CD4-positive, CD25-positive, alpha-beta regulatory T cell (primary cell): ENCODE data around the gene MMP2. TPM values are rescaled to one million over a fixed set of nuclear protein-coding genes. Genes with fewer than 3 reads are reported as not detected.

Experiments used
- ATAC-seq, 2 donors: fragments of 150-1000 bp; cut with Tn5 transposase; one replicate each; pipeline ENCODE4 v1.10.0; 2021; ENCODE audit warnings: low read depth in 2 of 2, moderate number of reproducible peaks in 2 of 2, moderate library complexity in 1 of 2
- DNase-seq, 3 donors: peaks; one replicate each; pipeline versions ENCODE4 v3.0.0 to v3.0.0-alpha.2; 2012 to 2022; ENCODE audit warnings: mixed read lengths in 1 of 3
- H3K27ac ChIP-seq: one replicate; pipeline ENCODE4 v1.7.0; 2013; ENCODE audit warnings: mild to moderate bottlenecking, low read length; ENCODE audit not compliant: insufficient read depth, poor library complexity, severe bottlenecking
- H3K27me3 ChIP-seq: one replicate; pipeline ENCODE4 v1.7.0; 2013; ENCODE audit warnings: low read length; ENCODE audit not compliant: control insufficient read depth, insufficient read depth
- H3K36me3 ChIP-seq: one replicate; pipeline ENCODE4 v1.7.0; 2013; ENCODE audit warnings: mild to moderate bottlenecking, low read length, moderate library complexity; ENCODE audit not compliant: control insufficient read depth, insufficient read depth
- H3K4me1 ChIP-seq: 2 replicates; pipeline ENCODE4 v1.7.0; 2013; ENCODE audit warnings: mild to moderate bottlenecking, low read length; ENCODE audit not compliant: insufficient read depth, control insufficient read depth, poor library complexity, severe bottlenecking
- H3K4me3 ChIP-seq: one replicate; pipeline ENCODE4 v1.7.0; 2013; ENCODE audit warnings: low read depth, mild to moderate bottlenecking, low read length, moderate library complexity
- H3K9me3 ChIP-seq, 2 experiments: 1 replicate in 1 of 2; 2 replicates in 1 of 2; pipeline ENCODE4 v1.7.0; 2013; ENCODE audit warnings: low read length in 2 of 2, mild to moderate bottlenecking in 1 of 2, moderate library complexity in 1 of 2; ENCODE audit not compliant: control insufficient read depth in 2 of 2
- H3K27ac Mint-ChIP-seq, 3 donors: one replicate each; pipeline ENCODE4 v1.8.0; 2020 to 2022; ENCODE audit warnings: mild to moderate bottlenecking in 3 of 3, mixed read lengths in 3 of 3, moderate library complexity in 2 of 3
- H3K27me3 Mint-ChIP-seq: one replicate; pipeline ENCODE4 v1.8.0; 2022; ENCODE audit warnings: mild to moderate bottlenecking, mixed read lengths
- H3K36me3 Mint-ChIP-seq: one replicate; pipeline ENCODE4 v1.8.0; 2020; ENCODE audit warnings: mixed read lengths
- H3K4me1 Mint-ChIP-seq, 4 donors: one replicate each; pipeline ENCODE4 v1.8.0; 2020 to 2022; ENCODE audit warnings: mixed read lengths in 4 of 4, mild to moderate bottlenecking in 1 of 4
- H3K4me3 Mint-ChIP-seq, 4 donors: one replicate each; pipeline ENCODE4 v1.8.0; 2020 to 2022; ENCODE audit warnings: mild to moderate bottlenecking in 4 of 4, mixed read lengths in 4 of 4, moderate library complexity in 3 of 4
- H3K9me3 Mint-ChIP-seq, 7 donors: one replicate each; pipeline ENCODE4 v1.8.0; 2020 to 2022; ENCODE audit warnings: mixed read lengths in 7 of 7, mild to moderate bottlenecking in 3 of 7, moderate library complexity in 2 of 7
- polyA plus RNA-seq, 4 donors: library from polyadenylated mRNA; unstranded; fragments of 300-500 nt; fragmentation: Illumina TruSeq; gene quantifications; one replicate each; pipeline ENCODE4 v1.2.3, GENCODE V29; 2021
- total RNA-seq: library from RNA; stranded (reverse); gene quantifications from one replicate; pipeline ENCODE4 v1.2.3, GENCODE V29; 2022

MMP2 gene
- 0.49 TPM for total RNA-seq
- polyA plus RNA-seq: not detected

GRCh38 chr16:55478827-55479429 lies at the start of gene MMP2:
MMP2 (plus strand) TSS chr16:55479198; CDS start chr16:55479480, 282 bp downstream.
- H3K4me1 ChIP-seq: no peaks in the 10 kb centered on the region
- H3K27me3 ChIP-seq: peaks cover 4% of the 10 kb centered on the region
- no peak within 1 kb of the TSS for H3K27ac Mint-ChIP-seq
- ATAC-seq: no peak
- no peak within 1 kb of the TSS for H3K27ac ChIP-seq
- peaks cover 0 to 4% (median 0%) of the 10 kb centered on the region in 7 donors for H3K9me3 Mint-ChIP-seq
- no peaks in the 10 kb centered on the region for H3K36me3 Mint-ChIP-seq
- H3K9me3 ChIP-seq: no peaks in the 10 kb centered on the region
- DNase-seq: no peak
- no peak within 1 kb of the TSS for H3K4me3 Mint-ChIP-seq
- H3K27me3 Mint-ChIP-seq: peaks cover 20% of the 10 kb centered on the region
- H3K4me3 ChIP-seq: no peak within 1 kb of the TSS
- H3K4me1 Mint-ChIP-seq: no peaks in the 10 kb centered on the region
- no peaks in the 10 kb centered on the region for H3K36me3 ChIP-seq

- Mint-ChIP-seq H3K9me3 (no peaks in the 10 kb centered on the region), H3K4me3 (no peak overlapping the region), H3K27ac (no peak overlapping the region), H3K36me3 (no peaks in the 10 kb centered on the region), H3K27me3 (no peaks in the 10 kb centered on the region), H3K4me1 (no peaks in the 10 kb centered on the region)
- Histone ChIP-seq H3K36me3 (no peaks in the 10 kb centered on the region), H3K4me1 (no peaks in the 10 kb centered on the region), H3K27ac (no peak overlapping the region), H3K9me3 (no peaks in the 10 kb centered on the region), H3K4me3 (no peak overlapping the region), H3K27me3 (no peaks in the 10 kb centered on the region)
- no peak for DNase-seq
- ATAC-seq: no peak
Measured at GRCh38 chr16:55433030-55433429, 46.0 kb upstream of the MMP2 start.

GRCh38 chr16:55433535-55433934 lies 45.5 kb upstream of the MMP2 start:
- no peak for ATAC-seq
- no peaks in the 10 kb centered on the region for H3K4me1 ChIP-seq

GRCh38 chr16:55434000-55434399 lies 45.0 kb upstream of the MMP2 start:
- H3K36me3 Mint-ChIP-seq: no peaks in the 10 kb centered on the region

More at GRCh38 chr16:55433535-55433934, 45.5 kb upstream of the MMP2 start:
- H3K27me3 ChIP-seq: no peaks in the 10 kb centered on the region
- no peaks in the 10 kb centered on the region for H3K27me3 Mint-ChIP-seq
- DNase-seq: no peak
- H3K4me1 Mint-ChIP-seq: no peaks in the 10 kb centered on the region
- no peak overlapping the region for H3K4me3 Mint-ChIP-seq
- H3K36me3 ChIP-seq: no peaks in the 10 kb centered on the region
- H3K27ac ChIP-seq: no peak overlapping the region
- H3K27ac Mint-ChIP-seq: no peak overlapping the region
- H3K9me3 Mint-ChIP-seq: no peaks in the 10 kb centered on the region
- H3K36me3 Mint-ChIP-seq: no peaks in the 10 kb centered on the region
- no peak overlapping the region for H3K4me3 ChIP-seq
- H3K9me3 ChIP-seq: no peaks in the 10 kb centered on the region

GRCh38 chr16:55435387-55435786 lies 43.6 kb upstream of the MMP2 start:
- Histone ChIP-seq H3K4me3 (no peak overlapping the region), H3K36me3 (no peaks in the 10 kb centered on the region), H3K9me3 (no peaks in the 10 kb centered on the region), H3K27me3 (no peaks in the 10 kb centered on the region), H3K27ac (no peak overlapping the region), H3K4me1 (no peaks in the 10 kb centered on the region)
- no peak overlapping the region for H3K27ac Mint-ChIP-seq
- H3K9me3 Mint-ChIP-seq: no peaks in the 10 kb centered on the region
- ATAC-seq: no peak
- no peaks in the 10 kb centered on the region for H3K36me3 Mint-ChIP-seq
- no peaks in the 10 kb centered on the region for H3K4me1 Mint-ChIP-seq
- no peak for DNase-seq
- no peak overlapping the region for H3K4me3 Mint-ChIP-seq
- no peaks in the 10 kb centered on the region for H3K27me3 Mint-ChIP-seq

More at GRCh38 chr16:55434000-55434399, 45.0 kb upstream of the MMP2 start:
- H3K27ac Mint-ChIP-seq: no peak overlapping the region
- no peaks in the 10 kb centered on the region for H3K27me3 Mint-ChIP-seq
- Histone ChIP-seq H3K4me3 (no peak overlapping the region), H3K27me3 (no peaks in the 10 kb centered on the region), H3K36me3 (no peaks in the 10 kb centered on the region), H3K27ac (no peak overlapping the region), H3K4me1 (no peaks in the 10 kb centered on the region), H3K9me3 (no peaks in the 10 kb centered on the region)
- DNase-seq: no peak
- no peak overlapping the region for H3K4me3 Mint-ChIP-seq
- no peaks in the 10 kb centered on the region for H3K9me3 Mint-ChIP-seq
- no peaks in the 10 kb centered on the region for H3K4me1 Mint-ChIP-seq
- no peak for ATAC-seq

GRCh38 chr16:55436587-55436986 lies 42.4 kb upstream of the MMP2 start:
- no peaks in the 10 kb centered on the region for H3K4me1 ChIP-seq
- Mint-ChIP-seq H3K9me3 (no peaks in the 10 kb centered on the region), H3K4me1 (no peaks in the 10 kb centered on the region), H3K4me3 (no peak overlapping the region), H3K27ac (no peak overlapping the region), H3K27me3 (no peaks in the 10 kb centered on the region), H3K36me3 (no peaks in the 10 kb centered on the region)
- no peaks in the 10 kb centered on the region for H3K27me3 ChIP-seq
- no peaks in the 10 kb centered on the region for H3K9me3 ChIP-seq
- no peak overlapping the region for H3K27ac ChIP-seq
- DNase-seq: no peak
- ATAC-seq: no peak
- no peaks in the 10 kb centered on the region for H3K36me3 ChIP-seq
- H3K4me3 ChIP-seq: no peak overlapping the region

- ATAC-seq: no peak
- Histone ChIP-seq H3K27me3 (no peaks in the 10 kb centered on the region), H3K36me3 (no peaks in the 10 kb centered on the region), H3K4me3 (no peak overlapping the region), H3K9me3 (no peaks in the 10 kb centered on the region), H3K4me1 (no peaks in the 10 kb centered on the region), H3K27ac (no peak overlapping the region)
- no peak overlapping the region for H3K27ac Mint-ChIP-seq
- H3K4me3 Mint-ChIP-seq: no peak overlapping the region
- no peaks in the 10 kb centered on the region for H3K9me3 Mint-ChIP-seq
- H3K27me3 Mint-ChIP-seq: no peaks in the 10 kb centered on the region
- no peak for DNase-seq
- H3K36me3 Mint-ChIP-seq: no peaks in the 10 kb centered on the region
- H3K4me1 Mint-ChIP-seq: no peaks in the 10 kb centered on the region
Measured at GRCh38 chr16:55437625-55438024, 41.4 kb upstream of the MMP2 start.

- no peak for DNase-seq
- Mint-ChIP-seq H3K4me1 (no peaks in the 10 kb centered on the region), H3K36me3 (no peaks in the 10 kb centered on the region), H3K4me3 (no peak overlapping the region), H3K9me3 (no peaks in the 10 kb centered on the region), H3K27ac (no peak overlapping the region), H3K27me3 (no peaks in the 10 kb centered on the region)
- Histone ChIP-seq H3K4me1 (no peaks in the 10 kb centered on the region), H3K36me3 (no peaks in the 10 kb centered on the region), H3K4me3 (no peak overlapping the region), H3K9me3 (no peaks in the 10 kb centered on the region), H3K27ac (no peak overlapping the region), H3K27me3 (no peaks in the 10 kb centered on the region)
- no peak for ATAC-seq
Measured at GRCh38 chr16:55438281-55438680, 40.7 kb upstream of the MMP2 start.
